ENCODE results near the gene KDM5D. TPM values are rescaled to one million over a fixed set of nuclear protein-coding genes. Genes with fewer than 3 reads are reported as not detected.

Gene KDM5D
- total and polyA plus RNA-seq, 9 donors, result 0.33 TPM; not detected in 8

DNA sequence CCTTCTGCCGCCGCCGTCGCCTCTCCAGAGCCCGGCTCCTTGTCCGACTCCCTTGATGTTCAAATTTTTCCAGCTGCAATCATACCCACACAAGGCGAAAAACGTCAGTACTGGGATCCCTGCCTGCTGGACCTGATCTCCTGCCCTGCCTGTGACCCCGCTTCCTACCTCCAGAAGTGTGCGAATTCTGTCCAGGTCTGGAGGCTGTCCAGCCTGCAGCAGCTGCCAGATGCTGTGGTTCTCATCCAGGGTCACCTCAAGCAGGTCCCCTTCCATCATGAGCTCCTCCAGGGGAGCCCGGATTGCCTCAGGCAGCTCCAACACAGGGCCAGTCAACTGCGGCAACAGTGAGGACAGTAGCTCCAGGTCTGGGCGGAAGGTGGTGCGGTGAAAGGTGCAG is 38.3 kb downstream of the KDM5D start:
- WGBS, 3 donors, result no CpG with 5 or more reads among the region's 14 CpGs

DNA sequence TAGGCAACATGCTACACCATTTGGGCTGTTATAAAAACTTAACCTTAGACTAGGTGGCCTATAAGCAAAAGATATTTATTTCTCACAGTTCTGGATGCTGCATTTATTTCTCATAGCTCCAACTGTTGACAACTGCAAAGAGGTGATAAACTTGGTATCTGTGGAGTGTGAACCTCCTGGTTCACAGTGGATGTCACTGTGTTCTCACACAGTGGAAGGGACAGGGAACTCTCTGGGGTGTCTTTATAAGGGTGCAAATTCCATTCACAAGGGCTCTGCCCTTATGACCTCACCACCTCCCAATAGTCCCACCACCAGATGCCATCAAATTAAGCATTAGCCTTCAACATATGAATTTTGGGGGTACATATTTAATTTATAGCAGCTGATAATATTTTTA is 46.0 kb downstream of the KDM5D start:
- Histone ChIP-seq H3K36me3 (no peaks in the 10 kb centered on the region), H3K4me1 (ENCODE audit: insufficient read depth) (no peaks in the 10 kb centered on the region)

More for the DNA sequence above, 38.3 kb downstream of the KDM5D start:
- no peaks in the 10 kb centered on the region for H3K36me3 ChIP-seq
- H3K27me3 ChIP-seq, result no peaks in the 10 kb centered on the region
- TF ChIP-seq POLR2A (IDR thresholded peaks at IDR 0.05) (no peak), EP300 (IDR thresholded peaks at IDR 0.05) (no peak)
- TF ChIP-seq, protein P1, sequence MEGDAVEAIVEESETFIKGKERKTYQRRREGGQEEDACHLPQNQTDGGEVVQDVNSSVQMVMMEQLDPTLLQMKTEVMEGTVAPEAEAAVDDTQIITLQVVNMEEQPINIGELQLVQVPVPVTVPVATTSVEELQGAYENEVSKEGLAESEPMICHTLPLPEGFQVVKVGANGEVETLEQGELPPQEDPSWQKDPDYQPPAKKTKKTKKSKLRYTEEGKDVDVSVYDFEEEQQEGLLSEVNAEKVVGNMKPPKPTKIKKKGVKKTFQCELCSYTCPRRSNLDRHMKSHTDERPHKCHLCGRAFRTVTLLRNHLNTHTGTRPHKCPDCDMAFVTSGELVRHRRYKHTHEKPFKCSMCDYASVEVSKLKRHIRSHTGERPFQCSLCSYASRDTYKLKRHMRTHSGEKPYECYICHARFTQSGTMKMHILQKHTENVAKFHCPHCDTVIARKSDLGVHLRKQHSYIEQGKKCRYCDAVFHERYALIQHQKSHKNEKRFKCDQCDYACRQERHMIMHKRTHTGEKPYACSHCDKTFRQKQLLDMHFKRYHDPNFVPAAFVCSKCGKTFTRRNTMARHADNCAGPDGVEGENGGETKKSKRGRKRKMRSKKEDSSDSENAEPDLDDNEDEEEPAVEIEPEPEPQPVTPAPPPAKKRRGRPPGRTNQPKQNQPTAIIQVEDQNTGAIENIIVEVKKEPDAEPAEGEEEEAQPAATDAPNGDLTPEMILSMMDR (IDR thresholded peaks at IDR 0.05), result no peak
- H3K4me3 ChIP-seq, result no peak overlapping the region
- DNase-seq, result no peak
- intact Hi-C loops (cut with DNase I), result no loop called here
- H3K27ac ChIP-seq, result no peak overlapping the region
- H3K9me3 ChIP-seq, result no peaks in the 10 kb centered on the region
- no peaks in the 10 kb centered on the region for H3K4me1 ChIP-seq (ENCODE audit: insufficient read depth)

DNA sequence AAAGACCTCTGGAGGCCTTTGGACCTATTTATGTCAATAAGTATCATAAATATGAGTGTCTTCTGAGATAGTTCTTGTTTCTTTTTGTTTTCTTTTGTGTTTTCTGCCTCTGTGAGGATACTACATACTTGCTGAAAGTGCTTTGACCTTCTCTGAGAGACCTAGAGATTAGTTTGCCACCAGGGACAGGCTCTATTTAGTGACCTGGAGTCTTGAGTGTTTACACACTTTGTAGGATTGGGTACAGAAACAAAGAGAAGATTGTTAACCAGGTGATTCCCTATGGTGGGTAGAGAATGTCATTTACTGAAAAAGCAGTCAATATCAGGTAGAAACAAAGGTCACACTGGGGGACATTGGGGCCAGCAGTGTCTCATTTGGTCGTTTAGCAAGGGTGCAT is 63.7 kb downstream of the KDM5D start:
- no peaks in the 10 kb centered on the region for H3K36me3 ChIP-seq
- no peaks in the 10 kb centered on the region for H3K9me3 ChIP-seq
- no peak overlapping the region for H3K27ac ChIP-seq
- no peaks in the 10 kb centered on the region for H3K27me3 ChIP-seq
- TF ChIP-seq POLR2A (IDR thresholded peaks at IDR 0.05), result no peak
- TF ChIP-seq, protein P1 (IDR thresholded peaks at IDR 0.05), result no peak
- no peak for TF ChIP-seq EP300 (IDR thresholded peaks at IDR 0.05)
- H3K4me3 ChIP-seq, result no peak overlapping the region
- no peak for DNase-seq
- H3K4me1 ChIP-seq (ENCODE audit: insufficient read depth), result no peaks in the 10 kb centered on the region
- intact Hi-C loops (cut with DNase I), result no loop called here
- WGBS, 3 donors, result no CpG with 5 or more reads among the region's 1 CpG

More for the DNA sequence above, 46.0 kb downstream of the KDM5D start:
- TF ChIP-seq EP300 (IDR thresholded peaks at IDR 0.05) (no peak), POLR2A (IDR thresholded peaks at IDR 0.05) (no peak)
- TF ChIP-seq, protein P1 (IDR thresholded peaks at IDR 0.05), result no peak
- Histone ChIP-seq H3K9me3 (no peaks in the 10 kb centered on the region), H3K27ac (no peak overlapping the region), H3K27me3 (no peaks in the 10 kb centered on the region), H3K4me3 (no peak overlapping the region)
- intact Hi-C loops (cut with DNase I), result no loop called here
- no peak for DNase-seq
